CD4-positive, alpha-beta T cell (primary cell): Measurements from ENCODE around the gene ALG9. TPM values are rescaled to one million over a fixed set of nuclear protein-coding genes. Genes with fewer than 3 reads are reported as not detected.

ENCODE experiments used
- ATAC-seq: fragments of 200-7000 bp; cut with Tn5 transposase; one replicate; pipeline ENCODE4 v1.10.0; 2022; ENCODE audit warnings: mild to moderate bottlenecking; ENCODE audit not compliant: poor library complexity
- CTCF ChIA-PET: fragments of 350-600 bp; sonication (Branson Sonifier 250); formaldehyde crosslinking; loops from one replicate; lab custom pipeline; 2021; ENCODE audit warnings: antibody characterized with exemption, inconsistent platforms; lab: Charles Lee
- POLR2A ChIA-PET: fragments of 350-600 bp; sonication (Branson Sonifier 250); formaldehyde crosslinking; loops from one replicate; lab custom pipeline; 2021; ENCODE audit warnings: antibody characterized with exemption, inconsistent platforms; lab: Charles Lee
- DNase-seq, 14 experiments: peaks; one replicate each; pipeline ENCODE4 v3.0.0-alpha.2; 2013 to 2020; ENCODE audit warnings: mixed read lengths in 2 of 14
- H3K27ac ChIP-seq, 2 donors: one replicate each; pipeline versions ENCODE4 v1.5.1 to v1.7.0; 2013; ENCODE audit warnings: low read length in 2 of 2, low read depth in 1 of 2, mild to moderate bottlenecking in 1 of 2
- H3K27me3 ChIP-seq, 2 experiments: 1 replicate in 1 of 2; 2 replicates in 1 of 2; pipeline versions ENCODE4 v1.6.1 to v1.7.0; 2013; ENCODE audit warnings: low read length in 2 of 2, control low read depth in 1 of 2, mild to moderate bottlenecking in 1 of 2, moderate library complexity in 1 of 2; ENCODE audit not compliant: insufficient read depth in 2 of 2, control insufficient read depth in 1 of 2
- H3K36me3 ChIP-seq: one replicate; pipeline ENCODE4 v1.6.1; 2013; ENCODE audit warnings: low read length, control low read depth; ENCODE audit not compliant: insufficient read depth
- H3K4me1 ChIP-seq: one replicate; pipeline ENCODE4 v1.6.1; 2013; ENCODE audit warnings: low read length, control low read depth; ENCODE audit not compliant: insufficient read depth
- H3K4me3 ChIP-seq: one replicate; pipeline ENCODE4 v1.5.1; 2013; ENCODE audit warnings: mild to moderate bottlenecking, low read length, moderate library complexity
- H3K9me3 ChIP-seq, 2 experiments: 1 replicate in 1 of 2; 2 replicates in 1 of 2; pipeline versions ENCODE4 v1.6.1 to v1.7.0; 2013; ENCODE audit warnings: low read length in 2 of 2, mild to moderate bottlenecking in 2 of 2, control low read depth in 1 of 2, moderate library complexity in 1 of 2; ENCODE audit not compliant: control insufficient read depth in 1 of 2, insufficient read depth in 1 of 2
- H3K27ac Mint-ChIP-seq: one replicate; pipeline ENCODE4 v1.8.0; 2020; ENCODE audit warnings: mixed read lengths
- H3K27me3 Mint-ChIP-seq: one replicate; pipeline ENCODE4 v1.8.0; 2021; ENCODE audit warnings: mixed read lengths
- H3K36me3 Mint-ChIP-seq: one replicate; pipeline ENCODE4 v1.8.0; 2021; ENCODE audit warnings: low read depth, mixed read lengths
- H3K4me1 Mint-ChIP-seq: one replicate; pipeline ENCODE4 v1.8.0; 2021; ENCODE audit warnings: low read depth, mixed read lengths
- H3K4me3 Mint-ChIP-seq: one replicate; pipeline ENCODE4 v1.8.0; 2020; ENCODE audit warnings: mild to moderate bottlenecking, mixed read lengths
- H3K9me3 Mint-ChIP-seq: one replicate; pipeline ENCODE4 v1.8.0; 2020; ENCODE audit warnings: mixed read lengths
- intact Hi-C, 2 experiments: fragments of 100-400 bp; cut with DNase I in 1 of 2; cut with micrococcal nuclease in 1 of 2; formaldehyde crosslinking; loops; one replicate each; pipeline versions ENCODE4 v1.15.1 to v1.9.0; 2023 to 2025; cut with DNase I, micrococcal nuclease
- total RNA-seq, 174 experiments: library from RNA in 2 of 174; stranded (reverse) in 2 of 174; gene quantifications; one replicate each; pipeline ENCODE4 v1.2.3 and lab custom pipeline; 2021 to 2026
- TF ChIP-seq, protein P1 (sequence below): fragments of 200-600 bp; IDR thresholded peaks from one replicate; pipeline ENCODE4 v1.8.0; 2022; ENCODE audit warnings: antibody characterized with exemption, mild to moderate bottlenecking

ALG9 gene
- total RNA-seq, 2 experiments from 2014 or later: 31.1 to 33.4 TPM

DNA sequence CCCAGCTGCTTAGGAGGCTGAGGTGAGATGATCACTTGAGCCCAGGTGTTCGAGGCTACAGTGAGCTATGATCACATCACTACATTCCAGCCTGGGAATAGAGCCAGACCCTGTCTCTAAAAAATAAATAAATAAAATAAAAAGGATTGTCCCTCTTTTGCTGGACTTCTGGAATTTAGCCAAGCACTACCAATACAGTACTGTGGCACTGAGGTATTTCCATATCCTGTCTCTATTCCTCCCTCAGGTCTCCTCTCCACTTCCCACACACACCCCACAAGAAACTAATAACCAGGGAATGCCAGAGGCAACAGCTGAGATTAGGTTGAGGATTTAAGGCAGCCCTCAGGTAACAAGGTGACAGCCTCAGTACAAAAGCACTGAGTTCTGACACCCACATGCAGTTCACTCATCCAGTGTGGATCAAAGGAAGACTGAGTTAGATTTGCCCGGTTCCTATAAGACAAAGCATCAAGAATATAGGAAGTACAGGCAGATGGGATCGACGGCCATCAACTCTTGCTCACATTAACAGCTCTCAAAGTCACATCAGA, 100.7 kb downstream of the ALG9 start:
- no peaks in the 10 kb centered on the region for H3K27me3 Mint-ChIP-seq
- H3K4me1 Mint-ChIP-seq: peaks cover 11% of the 10 kb centered on the region
- no peak overlapping the region for H3K27ac ChIP-seq
- no peaks in the 10 kb centered on the region for H3K27me3 ChIP-seq
- H3K27ac Mint-ChIP-seq: no peak overlapping the region
- CTCF ChIA-PET: no interaction called here
- peaks cover 13% of the 10 kb centered on the region for H3K36me3 Mint-ChIP-seq
- no peak for DNase-seq
- no peak for ATAC-seq
- no peaks in the 10 kb centered on the region for H3K9me3 ChIP-seq
- peaks cover 8% of the 10 kb centered on the region for H3K4me1 ChIP-seq
- no peaks in the 10 kb centered on the region for H3K9me3 Mint-ChIP-seq
- H3K4me3 Mint-ChIP-seq: peak overlapping the region; percentile 65
- TF ChIP-seq, protein P1, sequence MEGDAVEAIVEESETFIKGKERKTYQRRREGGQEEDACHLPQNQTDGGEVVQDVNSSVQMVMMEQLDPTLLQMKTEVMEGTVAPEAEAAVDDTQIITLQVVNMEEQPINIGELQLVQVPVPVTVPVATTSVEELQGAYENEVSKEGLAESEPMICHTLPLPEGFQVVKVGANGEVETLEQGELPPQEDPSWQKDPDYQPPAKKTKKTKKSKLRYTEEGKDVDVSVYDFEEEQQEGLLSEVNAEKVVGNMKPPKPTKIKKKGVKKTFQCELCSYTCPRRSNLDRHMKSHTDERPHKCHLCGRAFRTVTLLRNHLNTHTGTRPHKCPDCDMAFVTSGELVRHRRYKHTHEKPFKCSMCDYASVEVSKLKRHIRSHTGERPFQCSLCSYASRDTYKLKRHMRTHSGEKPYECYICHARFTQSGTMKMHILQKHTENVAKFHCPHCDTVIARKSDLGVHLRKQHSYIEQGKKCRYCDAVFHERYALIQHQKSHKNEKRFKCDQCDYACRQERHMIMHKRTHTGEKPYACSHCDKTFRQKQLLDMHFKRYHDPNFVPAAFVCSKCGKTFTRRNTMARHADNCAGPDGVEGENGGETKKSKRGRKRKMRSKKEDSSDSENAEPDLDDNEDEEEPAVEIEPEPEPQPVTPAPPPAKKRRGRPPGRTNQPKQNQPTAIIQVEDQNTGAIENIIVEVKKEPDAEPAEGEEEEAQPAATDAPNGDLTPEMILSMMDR: no peak
- intact Hi-C loops: no loop called here
- H3K36me3 ChIP-seq: no peaks in the 10 kb centered on the region
- H3K4me3 ChIP-seq: no peak overlapping the region
- POLR2A ChIA-PET: interaction anchor here (0.6 kb wide), 1 partner anchor 278 kb away, joined by 4 read pairs; no protein-coding TSS in a partner anchor

DNA sequence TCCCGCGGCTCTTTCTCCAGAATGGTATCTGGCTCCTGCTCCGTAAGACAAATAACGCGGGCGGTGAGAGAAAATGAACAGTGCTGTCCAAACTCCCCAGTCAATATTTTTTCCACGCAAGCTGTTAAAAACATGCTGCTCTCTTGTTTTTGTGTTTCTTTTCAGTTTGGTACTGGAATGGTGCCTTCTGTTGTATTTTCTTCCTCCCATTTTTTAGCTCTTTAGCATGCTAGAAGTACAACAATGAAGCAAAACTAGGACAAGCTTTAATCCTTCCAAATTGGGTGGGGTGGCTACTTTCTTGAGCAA, 104.6 kb downstream of the ALG9 start:
- peak overlapping the region; percentile 85 for H3K4me3 ChIP-seq
- no peaks in the 10 kb centered on the region for H3K27me3 ChIP-seq
- Mint-ChIP-seq H3K27ac (peak overlapping the region; percentile 70), H3K4me3 (peak overlapping the region; percentile 99), H3K36me3 (peaks cover 50% of the 10 kb centered on the region), H3K9me3 (no peaks in the 10 kb centered on the region), H3K27me3 (no peaks in the 10 kb centered on the region), H3K4me1 (peaks cover 41% of the 10 kb centered on the region)
- H3K36me3 ChIP-seq: peaks cover 18% of the 10 kb centered on the region
- intact Hi-C loops: loop anchor here in 1 of 2 experiments (1.0 to 10.0 kb wide), 6 partner anchors 106 to 1548 kb away; partner anchors contain the start of genes ALG9, PTS, RDX and TTC12
- TF ChIP-seq, protein P1: no peak
- ChIA-PET POLR2A (interaction anchor here (1.0 to 2.2 kb wide), 6 partner anchors 11 to 164 kb away, joined by 3 to 17 read pairs (median 4); partner anchors contain the start of genes ALG9 and SIK2), CTCF (interaction anchor here (0.6 to 2.5 kb wide), 5 partner anchors 10 to 320 kb away, joined by 3 to 18 read pairs (median 3); no protein-coding TSS in a partner anchor)
- ATAC-seq (no peak), DNase-seq (no peak)
- peaks cover 12% of the 10 kb centered on the region for H3K4me1 ChIP-seq
- H3K27ac ChIP-seq: peak overlapping the region; percentile 16 to 67
- H3K9me3 ChIP-seq: no peaks in the 10 kb centered on the region

DNA sequence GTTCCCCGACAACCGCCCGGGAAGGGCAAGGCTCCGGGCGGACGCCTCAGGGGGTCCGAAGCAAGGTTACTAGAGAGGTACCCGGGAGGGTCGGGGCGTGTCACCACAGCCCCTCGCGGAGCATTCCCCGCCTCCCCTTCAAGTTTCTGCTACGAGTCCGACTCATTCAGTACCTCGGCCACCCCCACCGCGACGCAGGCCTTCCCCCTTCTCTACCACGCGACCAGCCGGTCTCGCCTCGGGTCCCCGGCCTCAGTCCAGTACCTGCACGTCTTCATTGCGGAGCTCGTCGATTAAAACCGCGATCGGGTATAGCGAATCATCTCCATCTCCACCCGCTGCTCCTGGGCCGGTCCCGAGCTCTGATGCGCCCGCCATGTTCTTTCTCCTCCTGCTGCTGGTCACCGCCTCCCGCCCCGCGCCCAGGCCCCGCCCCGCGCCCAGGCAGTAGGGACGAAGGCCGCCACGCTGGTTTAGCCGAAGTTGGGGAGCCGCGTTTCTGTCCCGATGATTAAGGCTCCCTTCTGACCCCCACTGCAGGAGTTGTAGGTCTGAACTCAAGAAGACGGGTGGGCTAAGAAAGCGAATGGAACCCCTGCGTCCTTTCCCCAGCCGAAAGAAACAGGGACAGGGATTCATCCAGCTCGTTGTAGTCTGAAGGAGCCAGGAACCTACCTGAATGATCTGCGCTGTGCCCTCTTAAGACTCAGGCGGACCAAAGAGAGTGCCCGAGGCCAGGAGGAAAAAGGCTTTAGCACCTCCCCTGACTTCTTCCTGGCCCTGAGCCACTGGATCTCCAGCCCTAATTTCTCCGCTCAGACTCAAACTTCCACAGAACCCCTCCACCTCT, 105.2 kb downstream of the ALG9 start, which contains the start of gene PPP2R1B:
Gene PPP2R1B (minus strand): TSS at position 406 of the 850 bp plus-strand sequence. CDS start 28 bp downstream, at position 378.
- peak; percentile 52 to 85 (median 64) for DNase-seq
- ATAC-seq: peak; percentile 97
- Histone ChIP-seq H3K9me3 (no peaks in the 10 kb centered on the region), H3K27ac (peak within 1 kb of the TSS; percentile 16 to 67), H3K27me3 (no peaks in the 10 kb centered on the region), H3K4me1 (peaks cover 12% of the 10 kb centered on the region), H3K4me3 (peak within 1 kb of the TSS; percentile 85), H3K36me3 (peaks cover 21% of the 10 kb centered on the region)
- intact Hi-C loops: loop anchor here in 1 of 2 experiments (1.0 to 10.0 kb wide), 6 partner anchors 106 to 1549 kb away; partner anchors contain the start of genes ALG9, PTS, RDX and TTC12
- Mint-ChIP-seq H3K4me3 (peak within 1 kb of the TSS; percentile 99), H3K36me3 (peaks cover 56% of the 10 kb centered on the region), H3K27me3 (no peaks in the 10 kb centered on the region), H3K27ac (peak within 1 kb of the TSS; percentile 70), H3K4me1 (peaks cover 41% of the 10 kb centered on the region), H3K9me3 (no peaks in the 10 kb centered on the region)
- TF ChIP-seq, protein P1: no peak
- ChIA-PET POLR2A (interaction anchor here (1.0 to 2.2 kb wide), 9 partner anchors 11 to 163 kb away, joined by 3 to 17 read pairs (median 3); partner anchors contain the start of genes ALG9 and SIK2), CTCF (interaction anchor here (1.2 to 2.5 kb wide), 5 partner anchors 11 to 320 kb away, joined by 3 to 18 read pairs (median 5); no protein-coding TSS in a partner anchor)
